K562 (cell line): Measurements from ENCODE around the gene MOCS3. TPM values are rescaled to one million over a fixed set of nuclear protein-coding genes. Genes with fewer than 3 reads are reported as not detected.

Source experiments
- CCNT2 ChIP-seq: IDR thresholded peaks from 2 replicates; pipeline ENCODE4 v1.6.1; 2011; ENCODE audit warnings: borderline replicate concordance, low read depth, mild to moderate bottlenecking, moderate library complexity, mixed read lengths, low read length; ENCODE audit not compliant: insufficient read length; ENCODE audit errors: extremely low read depth
- NCOA2 ChIP-seq, 2 experiments: fragments of 450-650 bp; IDR thresholded peaks; 2 replicates each; pipeline ENCODE4 v1.6.1; 2018; ENCODE audit warnings: mild to moderate bottlenecking in 2 of 2, moderate library complexity in 1 of 2; ENCODE audit not compliant: partially characterized antibody in 2 of 2
- OTX1 ChIP-seq: fragments of 450-650 bp; formaldehyde crosslinking; IDR thresholded peaks from 2 replicates; pipeline ENCODE4 v1.4.0; 2022; ENCODE audit warnings: mild to moderate bottlenecking
- STAT5A ChIP-seq: IDR thresholded peaks from 2 replicates; pipeline ENCODE4 v1.6.1; 2012; ENCODE audit warnings: low read length, inconsistent platforms, borderline replicate concordance
- XRCC5 ChIP-seq: fragments of 200-400 bp; formaldehyde crosslinking; IDR thresholded peaks from 2 replicates; pipeline ENCODE4 v1.6.1; 2017; ENCODE audit warnings: low read depth, mild to moderate bottlenecking, low read length
- ZMIZ1 ChIP-seq, 2 experiments: fragments of 150-350 bp in 1 of 2; IDR thresholded peaks; 2 replicates each; pipeline ENCODE4 v1.6.1; 2012 to 2016; ENCODE audit warnings: low read depth in 2 of 2, low read length in 2 of 2, mild to moderate bottlenecking in 1 of 2, moderate library complexity in 1 of 2
- ZNF717 ChIP-seq: fragments of 250-450 bp; sonication (Bioruptor Pico); IDR thresholded peaks from 2 replicates; pipeline ENCODE4 v1.5.0; 2021
- ZNF740 ChIP-seq, 3 experiments: fragments of 200-800 bp in 1 of 3; sonication (Bioruptor generic) in 1 of 3; sonication (generic) in 1 of 3; formaldehyde crosslinking in 1 of 3; IDR thresholded peaks; 2 replicates each; pipeline versions ENCODE4 v1.6.1 to v1.8.0; 2016 to 2022; ENCODE audit warnings: mild to moderate bottlenecking in 2 of 3, missing compliant biosample characterization in 2 of 3, missing genetic modification characterization in 2 of 3, missing genetic modification reagents in 1 of 3
- polyA plus RNA-seq, 8 experiments: library from polyadenylated mRNA; depleted of rRNA in 4 of 8; stranded (reverse) in 5 of 8; unstranded in 3 of 8; fragments of >200 nt; fragmentation: Nextera tagmentation in 2 of 8; fragmentation: Illumina TruSeq in 1 of 8; extraction: Ambion mirVana in 2 of 8; extraction: Trizol in 1 of 8; gene quantifications; 2 replicates each; pipeline versions ENCODE4 v1.2.1 to v1.2.3, GENCODE V29; 2011 to 2014; ENCODE audit warnings: inconsistent platforms in 1 of 8, missing spikeins in 1 of 8
- total RNA-seq, 7 experiments: library from RNA; depleted of rRNA in 6 of 7; stranded (reverse); fragments of >200 nt in 6 of 7; fragmentation: Illumina TruSeq in 2 of 7; extraction: Trizol in 2 of 7; gene quantifications; 2 replicates each; pipeline versions ENCODE4 v1.2.1 to v1.2.3, GENCODE V29; 2011 to 2021; ENCODE audit warnings: low replicate concordance in 1 of 7
- TF ChIP-seq, protein P1 (sequence below): fragments of 450-650 bp; formaldehyde crosslinking; IDR thresholded peaks from 2 replicates; pipeline ENCODE4 v1.4.0; 2020; ENCODE audit warnings: mild to moderate bottlenecking, moderate library complexity
- TF ChIP-seq, protein P2 (sequence below), 2 experiments: fragments of 450-650 bp; IDR thresholded peaks; 2 replicates each; pipeline ENCODE4 v1.6.1; 2016; ENCODE audit warnings: mild to moderate bottlenecking in 2 of 2, borderline replicate concordance in 1 of 2, low read depth in 1 of 2, moderate library complexity in 1 of 2

The MOCS3 gene
- total and polyA plus RNA-seq, 9 of the 15 experiments (the other 6 are each of a cell fraction or from before 2014, with no cell fraction given), result 0.70 to 6.2 (median 2.9) TPM

- TF ChIP-seq, protein P1, sequence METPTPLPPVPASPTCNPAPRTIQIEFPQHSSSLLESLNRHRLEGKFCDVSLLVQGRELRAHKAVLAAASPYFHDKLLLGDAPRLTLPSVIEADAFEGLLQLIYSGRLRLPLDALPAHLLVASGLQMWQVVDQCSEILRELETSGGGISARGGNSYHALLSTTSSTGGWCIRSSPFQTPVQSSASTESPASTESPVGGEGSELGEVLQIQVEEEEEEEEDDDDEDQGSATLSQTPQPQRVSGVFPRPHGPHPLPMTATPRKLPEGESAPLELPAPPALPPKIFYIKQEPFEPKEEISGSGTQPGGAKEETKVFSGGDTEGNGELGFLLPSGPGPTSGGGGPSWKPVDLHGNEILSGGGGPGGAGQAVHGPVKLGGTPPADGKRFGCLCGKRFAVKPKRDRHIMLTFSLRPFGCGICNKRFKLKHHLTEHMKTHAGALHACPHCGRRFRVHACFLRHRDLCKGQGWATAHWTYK (CRISPR knock-in tag), result no peak
- TF ChIP-seq OTX1 (CRISPR knock-in tag) (no peak), STAT5A (no peak), CCNT2 (no peak), ZNF717 (CRISPR knock-in tag) (no peak), ZNF740 (CRISPR knock-in tag; IDR thresholded peaks at IDR 0.05) (peak; percentile 72), ZNF740 (tag; IDR thresholded peaks at IDR 0.05) (no peak), XRCC5 (peak; percentile 28; the same call in 1 of the 2 replicates), NCOA2 (IDR thresholded peaks at IDR 0.05; ENCODE audit: partially characterized antibody in 2 of 2) (no peak), ZMIZ1 (IDR thresholded peaks at IDR 0.05; ENCODE audit: low read depth in 2 of 2, low read length in 2 of 2) (0 out of 4 replicates have a peak, but pooled peaks of 1 of the 2 experiments have one; percentile 17)
- TF ChIP-seq, protein P2, sequence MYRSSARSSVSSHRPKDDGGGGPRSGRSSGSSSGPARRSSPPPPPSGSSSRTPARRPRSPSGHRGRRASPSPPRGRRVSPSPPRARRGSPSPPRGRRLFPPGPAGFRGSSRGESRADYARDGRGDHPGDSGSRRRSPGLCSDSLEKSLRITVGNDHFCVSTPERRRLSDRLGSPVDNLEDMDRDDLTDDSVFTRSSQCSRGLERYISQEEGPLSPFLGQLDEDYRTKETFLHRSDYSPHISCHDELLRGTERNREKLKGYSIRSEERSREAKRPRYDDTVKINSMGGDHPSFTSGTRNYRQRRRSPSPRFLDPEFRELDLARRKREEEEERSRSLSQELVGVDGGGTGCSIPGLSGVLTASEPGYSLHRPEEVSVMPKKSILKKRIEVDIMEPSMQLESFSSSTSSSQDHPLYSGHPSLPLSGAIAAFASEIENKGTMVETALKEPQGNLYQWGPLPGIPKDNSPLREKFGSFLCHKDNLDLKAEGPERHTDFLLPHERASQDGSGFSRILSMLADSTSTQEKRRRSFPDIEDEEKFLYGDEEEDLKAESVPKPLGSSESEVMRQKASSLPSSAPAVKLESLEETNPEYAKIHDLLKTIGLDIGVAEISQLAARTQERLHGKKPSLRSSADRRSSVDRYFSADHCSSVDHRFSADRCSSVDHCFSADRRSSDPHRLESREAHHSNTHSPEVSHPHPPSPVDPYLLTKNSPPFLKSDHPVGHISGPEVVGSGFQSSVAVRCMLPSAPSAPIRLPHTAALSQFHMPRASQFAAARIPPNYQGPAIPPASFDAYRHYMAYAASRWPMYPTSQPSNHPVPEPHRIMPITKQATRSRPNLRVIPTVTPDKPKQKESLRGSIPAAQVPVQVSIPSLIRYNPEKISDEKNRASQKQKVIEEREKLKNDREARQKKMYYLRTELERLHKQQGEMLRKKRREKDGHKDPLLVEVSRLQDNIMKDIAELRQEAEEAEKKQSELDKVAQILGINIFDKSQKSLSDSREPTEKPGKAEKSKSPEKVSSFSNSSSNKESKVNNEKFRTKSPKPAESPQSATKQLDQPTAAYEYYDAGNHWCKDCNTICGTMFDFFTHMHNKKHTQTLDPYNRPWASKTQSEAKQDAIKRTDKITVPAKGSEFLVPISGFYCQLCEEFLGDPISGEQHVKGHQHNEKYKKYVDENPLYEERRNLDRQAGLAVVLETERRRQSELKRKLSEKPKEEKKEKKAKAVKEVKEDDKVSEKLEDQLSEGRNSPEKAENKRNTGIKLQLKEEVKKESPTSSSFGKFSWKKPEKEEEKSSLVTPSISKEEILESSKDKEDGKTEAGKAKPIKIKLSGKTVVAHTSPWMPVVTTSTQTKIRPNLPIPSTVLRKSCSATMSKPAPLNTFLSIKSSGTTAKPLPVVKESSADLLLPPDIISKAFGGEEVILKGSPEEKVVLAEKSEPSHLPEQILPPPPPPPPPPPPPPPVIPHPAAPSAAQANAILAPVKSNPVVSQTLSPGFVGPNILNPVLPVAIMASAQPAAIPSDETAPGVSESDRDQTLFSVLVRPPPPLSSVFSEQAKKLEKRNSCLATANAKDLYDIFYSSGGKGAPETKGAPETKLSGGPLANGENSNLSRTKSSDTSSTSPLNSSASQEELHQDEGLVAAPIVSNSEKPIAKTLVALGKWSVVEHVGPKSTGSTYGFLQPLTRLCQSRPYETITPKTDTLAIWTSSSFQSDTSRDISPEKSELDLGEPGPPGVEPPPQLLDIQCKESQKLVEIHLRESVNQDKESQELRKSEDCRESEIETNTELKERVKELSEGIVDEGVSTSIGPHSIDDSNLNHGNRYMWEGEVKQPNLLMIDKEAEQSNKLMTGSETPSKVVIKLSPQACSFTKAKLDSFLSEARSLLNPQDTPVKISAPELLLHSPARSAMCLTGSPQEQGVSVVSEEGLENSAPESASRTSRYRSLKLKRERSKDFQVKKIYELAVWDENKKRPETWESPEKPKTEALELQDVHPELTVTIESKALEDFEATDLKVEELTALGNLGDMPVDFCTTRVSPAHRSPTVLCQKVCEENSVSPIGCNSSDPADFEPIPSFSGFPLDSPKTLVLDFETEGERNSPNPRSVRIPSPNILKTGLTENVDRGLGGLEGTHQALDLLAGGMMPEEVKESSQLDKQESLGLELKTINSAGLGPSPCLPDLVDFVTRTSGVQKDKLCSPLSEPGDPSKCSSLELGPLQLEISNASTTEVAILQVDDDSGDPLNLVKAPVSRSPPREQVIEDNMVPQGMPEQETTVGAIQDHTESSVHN (IDR thresholded peaks at IDR 0.05; ENCODE audit: borderline replicate concordance in 1 of 2, low read depth in 1 of 2), result no peak
Observed at GRCh38 chr20:50957798-50958614, 612 bp upstream of the MOCS3 start, which contains the start of gene DPM1 (continued).
